Measurements from ENCODE around the gene AGBL1.

DNA sequence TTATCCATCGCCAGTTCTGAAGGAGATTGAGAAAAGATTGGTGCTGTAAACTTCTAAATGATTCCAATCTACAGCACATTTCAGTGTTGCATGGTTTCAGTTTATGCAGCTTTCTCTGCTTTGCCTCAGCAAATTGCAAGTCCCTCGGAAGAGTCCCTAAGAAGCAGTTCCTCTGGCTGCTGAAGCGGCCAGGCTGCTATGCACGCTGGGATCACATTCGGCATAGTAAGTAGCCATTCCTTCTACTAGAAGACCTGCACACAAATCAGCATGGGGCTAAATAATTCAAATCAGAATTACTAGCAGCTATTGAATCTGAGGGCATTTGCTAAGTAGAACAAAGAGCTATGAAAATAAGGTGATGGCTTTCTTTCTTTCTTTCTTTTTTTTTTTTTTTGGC lies 769.5 kb downstream of the AGBL1 start:
- TF ChIP-seq, protein P1, sequence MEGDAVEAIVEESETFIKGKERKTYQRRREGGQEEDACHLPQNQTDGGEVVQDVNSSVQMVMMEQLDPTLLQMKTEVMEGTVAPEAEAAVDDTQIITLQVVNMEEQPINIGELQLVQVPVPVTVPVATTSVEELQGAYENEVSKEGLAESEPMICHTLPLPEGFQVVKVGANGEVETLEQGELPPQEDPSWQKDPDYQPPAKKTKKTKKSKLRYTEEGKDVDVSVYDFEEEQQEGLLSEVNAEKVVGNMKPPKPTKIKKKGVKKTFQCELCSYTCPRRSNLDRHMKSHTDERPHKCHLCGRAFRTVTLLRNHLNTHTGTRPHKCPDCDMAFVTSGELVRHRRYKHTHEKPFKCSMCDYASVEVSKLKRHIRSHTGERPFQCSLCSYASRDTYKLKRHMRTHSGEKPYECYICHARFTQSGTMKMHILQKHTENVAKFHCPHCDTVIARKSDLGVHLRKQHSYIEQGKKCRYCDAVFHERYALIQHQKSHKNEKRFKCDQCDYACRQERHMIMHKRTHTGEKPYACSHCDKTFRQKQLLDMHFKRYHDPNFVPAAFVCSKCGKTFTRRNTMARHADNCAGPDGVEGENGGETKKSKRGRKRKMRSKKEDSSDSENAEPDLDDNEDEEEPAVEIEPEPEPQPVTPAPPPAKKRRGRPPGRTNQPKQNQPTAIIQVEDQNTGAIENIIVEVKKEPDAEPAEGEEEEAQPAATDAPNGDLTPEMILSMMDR (conservative IDR thresholded peaks at IDR 0.05) = no peak
- TF ChIP-seq EZH2 (IDR thresholded peaks at IDR 0.05; ENCODE audit: low read depth) = no peak

Data from PC-9 (cell line).